K562 (cell line): ENCODE results near the gene GLRX5. TPM values are rescaled to one million over a fixed set of nuclear protein-coding genes. Genes with fewer than 3 reads are reported as not detected.
A peak's percentile ranks its signal among the peaks of the same experiment; 100 is the strongest.

Experiments used
- ILK ChIP-seq: fragments of 450-650 bp; IDR thresholded peaks from 2 replicates; pipeline ENCODE4 v1.6.1; 2016; ENCODE audit warnings: missing genetic modification characterization, low read depth, mild to moderate bottlenecking, missing compliant biosample characterization, moderate library complexity, borderline replicate concordance
- KLF16 ChIP-seq: IDR thresholded peaks from 2 replicates; pipeline ENCODE4 v1.6.1; 2016; ENCODE audit warnings: antibody characterized with exemption
- NR2C2 ChIP-seq, 2 experiments: fragments of 200-800 bp in 1 of 2; sonication (Bioruptor generic) in 1 of 2; sonication (generic) in 1 of 2; formaldehyde crosslinking in 1 of 2; IDR thresholded peaks; 2 replicates each; pipeline versions ENCODE4 v1.6.1 to v1.8.0; 2016 to 2022; ENCODE audit warnings: mild to moderate bottlenecking in 1 of 2, missing compliant biosample characterization in 1 of 2, missing genetic modification characterization in 1 of 2, missing genetic modification reagents in 1 of 2
- RAD21 ChIP-seq, 2 experiments: fragments of 250-450 bp in 1 of 2; fragments of 450-650 bp in 1 of 2; sonication (Bioruptor Pico) in 1 of 2; formaldehyde crosslinking in 1 of 2; IDR thresholded peaks in 1 of 2; conservative IDR thresholded peaks in 1 of 2; 2 replicates each; pipeline versions ENCODE4 v1.4.0 to v1.8.0; 2020 to 2022; ENCODE audit warnings: mild to moderate bottlenecking in 2 of 2, moderate library complexity in 1 of 2
- ZFP30 ChIP-seq: fragments of 250-450 bp; sonication (Bioruptor Pico); IDR thresholded peaks from 2 replicates; pipeline ENCODE4 v1.8.0; 2022; ENCODE audit warnings: moderate library complexity, mild to moderate bottlenecking, inconsistent platforms, borderline replicate concordance
- ZNF133 ChIP-seq: fragments of 250-450 bp; sonication (Bioruptor Pico); IDR thresholded peaks from 2 replicates; pipeline ENCODE4 v1.4.0; 2020; ENCODE audit warnings: mild to moderate bottlenecking
- polyA plus RNA-seq, 8 experiments: library from polyadenylated mRNA; depleted of rRNA in 4 of 8; stranded (reverse) in 5 of 8; unstranded in 3 of 8; fragments of >200 nt; fragmentation: Nextera tagmentation in 2 of 8; fragmentation: Illumina TruSeq in 1 of 8; extraction: Ambion mirVana in 2 of 8; extraction: Trizol in 1 of 8; gene quantifications; 2 replicates each; pipeline versions ENCODE4 v1.2.1 to v1.2.3, GENCODE V29; 2011 to 2014; ENCODE audit warnings: inconsistent platforms in 1 of 8, missing spikeins in 1 of 8
- total RNA-seq, 7 experiments: library from RNA; depleted of rRNA in 6 of 7; stranded (reverse); fragments of >200 nt in 6 of 7; fragmentation: Illumina TruSeq in 2 of 7; extraction: Trizol in 2 of 7; gene quantifications; 2 replicates each; pipeline versions ENCODE4 v1.2.1 to v1.2.3, GENCODE V29; 2011 to 2021; ENCODE audit warnings: low replicate concordance in 1 of 7
- TF ChIP-seq, protein P1 (sequence below), 3 experiments: IDR thresholded peaks in 2 of 3; conservative IDR thresholded peaks in 1 of 3; 2 replicates each; pipeline ENCODE4 v1.5.1; 2011 to 2012; ENCODE audit warnings: low read length in 3 of 3, mild to moderate bottlenecking in 3 of 3, control low read depth in 2 of 3, improper control_type of control experiment in 1 of 3, inconsistent platforms in 1 of 3, low read depth in 1 of 3, mixed read lengths in 1 of 3, moderate library complexity in 1 of 3; ENCODE audit not compliant: insufficient read depth in 2 of 3
- TF ChIP-seq, protein P2 (sequence below): sonication (generic); formaldehyde crosslinking; IDR thresholded peaks from 2 replicates; pipeline ENCODE4 v1.8.0; 2022; ENCODE audit warnings: missing genetic modification reagents, mild to moderate bottlenecking, moderate library complexity, borderline replicate concordance

The GLRX5 gene
- total and polyA plus RNA-seq, 9 of the 15 experiments (the other 6 are each of a cell fraction or from before 2014, with no cell fraction given) = 16.7 to 96.8 (median 66.8) TPM

DNA sequence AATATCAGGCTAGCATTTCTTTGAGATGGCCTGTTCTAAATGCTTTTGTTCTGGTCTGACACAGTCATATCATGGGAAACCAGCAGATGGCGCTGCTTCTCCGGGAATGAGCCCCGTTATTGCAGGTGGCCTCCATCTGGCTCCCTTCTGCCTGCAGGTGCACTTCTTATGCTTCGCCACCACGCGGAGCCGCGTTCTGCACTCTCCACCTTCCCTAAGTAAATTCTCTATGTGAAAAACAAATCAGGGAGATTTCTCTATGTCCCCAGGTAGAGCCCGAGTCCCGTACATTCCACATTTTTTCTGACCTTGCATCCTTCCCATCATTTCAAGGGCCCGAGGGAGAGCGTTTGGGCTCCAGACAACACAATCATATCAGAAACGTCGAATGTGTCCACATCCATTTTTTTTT is 26.2 kb downstream of the GLRX5 start (continued):
- TF ChIP-seq, protein P1, sequence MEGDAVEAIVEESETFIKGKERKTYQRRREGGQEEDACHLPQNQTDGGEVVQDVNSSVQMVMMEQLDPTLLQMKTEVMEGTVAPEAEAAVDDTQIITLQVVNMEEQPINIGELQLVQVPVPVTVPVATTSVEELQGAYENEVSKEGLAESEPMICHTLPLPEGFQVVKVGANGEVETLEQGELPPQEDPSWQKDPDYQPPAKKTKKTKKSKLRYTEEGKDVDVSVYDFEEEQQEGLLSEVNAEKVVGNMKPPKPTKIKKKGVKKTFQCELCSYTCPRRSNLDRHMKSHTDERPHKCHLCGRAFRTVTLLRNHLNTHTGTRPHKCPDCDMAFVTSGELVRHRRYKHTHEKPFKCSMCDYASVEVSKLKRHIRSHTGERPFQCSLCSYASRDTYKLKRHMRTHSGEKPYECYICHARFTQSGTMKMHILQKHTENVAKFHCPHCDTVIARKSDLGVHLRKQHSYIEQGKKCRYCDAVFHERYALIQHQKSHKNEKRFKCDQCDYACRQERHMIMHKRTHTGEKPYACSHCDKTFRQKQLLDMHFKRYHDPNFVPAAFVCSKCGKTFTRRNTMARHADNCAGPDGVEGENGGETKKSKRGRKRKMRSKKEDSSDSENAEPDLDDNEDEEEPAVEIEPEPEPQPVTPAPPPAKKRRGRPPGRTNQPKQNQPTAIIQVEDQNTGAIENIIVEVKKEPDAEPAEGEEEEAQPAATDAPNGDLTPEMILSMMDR (IDR thresholded peaks at IDR 0.05 in 2 of 3, conservative IDR thresholded peaks at IDR 0.05 in 1 of 3; ENCODE audit: insufficient read depth in 2 of 3, low read depth in 1 of 3, low read length in 3 of 3) = peak; percentile 97 to 98 (median 98)
- TF ChIP-seq ZNF133 (no peak), NR2C2 (CRISPR knock-in tag; IDR thresholded peaks at IDR 0.05) (no peak), NR2C2 (tag; IDR thresholded peaks at IDR 0.05) (no peak), ILK (tag) (no peak), ZFP30 (CRISPR knock-in tag) (no peak), RAD21 (CRISPR knock-in tag; conservative IDR thresholded peaks at IDR 0.05 in 1 of 2, IDR thresholded peaks at IDR 0.05 in 1 of 2) (peak; percentile 81 to 94), KLF16 (peak; percentile 18; the same call in 1 of the 2 replicates)
- TF ChIP-seq, protein P2, sequence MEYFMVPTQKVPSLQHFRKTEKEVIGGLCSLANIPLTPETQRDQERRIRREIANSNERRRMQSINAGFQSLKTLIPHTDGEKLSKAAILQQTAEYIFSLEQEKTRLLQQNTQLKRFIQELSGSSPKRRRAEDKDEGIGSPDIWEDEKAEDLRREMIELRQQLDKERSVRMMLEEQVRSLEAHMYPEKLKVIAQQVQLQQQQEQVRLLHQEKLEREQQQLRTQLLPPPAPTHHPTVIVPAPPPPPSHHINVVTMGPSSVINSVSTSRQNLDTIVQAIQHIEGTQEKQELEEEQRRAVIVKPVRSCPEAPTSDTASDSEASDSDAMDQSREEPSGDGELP (CRISPR knock-in tag) = peak; percentile 41; the same call in 1 of the 2 replicates
